DOHH2 (cell line): ENCODE measurements around the gene KCTD17.

Experiments
- H3F3A ChIP-seq: fragments of 200-600 bp; sonication (generic), shearing (Covaris generic); 2 replicates; pipeline ENCODE4 v1.6.0; 2016; ENCODE audit warnings: antibody characterized with exemption, mild to moderate bottlenecking; ENCODE audit not compliant: control insufficient read depth, insufficient read depth
- H3K27ac ChIP-seq: fragments of 200-600 bp; sonication (generic); 2 replicates; pipeline ENCODE4 v1.5.1; 2014; ENCODE audit warnings: low read depth, mild to moderate bottlenecking, low read length, moderate library complexity
- H3K27me3 ChIP-seq: fragments of 200-600 bp; sonication (generic); 2 replicates; pipeline ENCODE4 v1.6.1; 2014; ENCODE audit warnings: mild to moderate bottlenecking, low read length, mixed read lengths; ENCODE audit not compliant: control insufficient read depth
- H3K36me3 ChIP-seq: fragments of 200-600 bp; sonication (generic); 2 replicates; pipeline ENCODE4 v1.6.1; 2014; ENCODE audit warnings: mild to moderate bottlenecking, low read length, moderate library complexity, mixed read lengths; ENCODE audit not compliant: control insufficient read depth
- H3K4me1 ChIP-seq: fragments of 200-600 bp; sonication (generic); 2 replicates; pipeline ENCODE4 v1.6.1; 2014; ENCODE audit warnings: mild to moderate bottlenecking, low read length, mixed read lengths; ENCODE audit not compliant: control insufficient read depth
- H3K4me2 ChIP-seq: fragments of 200-600 bp; sonication (generic); 2 replicates; pipeline ENCODE4 v1.6.0; 2014; ENCODE audit warnings: mild to moderate bottlenecking, low read length, moderate library complexity
- H3K4me3 ChIP-seq: fragments of 200-600 bp; sonication (generic); 2 replicates; pipeline ENCODE4 v1.5.1; 2014; ENCODE audit warnings: mild to moderate bottlenecking, low read length, mixed read lengths
- H3K79me2 ChIP-seq: fragments of 200-600 bp; sonication (generic); 2 replicates; pipeline ENCODE4 v1.6.1; 2014; ENCODE audit warnings: mild to moderate bottlenecking, low read length, mixed read lengths; ENCODE audit not compliant: control insufficient read depth
- H3K9me2 ChIP-seq: fragments of 200-600 bp; sonication (generic); replicated peaks from 2 replicates; pipeline ENCODE4 v1.6.1; 2014; ENCODE audit warnings: mild to moderate bottlenecking, low read length, mixed read lengths; ENCODE audit not compliant: control insufficient read depth
- H3K9me3 ChIP-seq: fragments of 200-600 bp; sonication (generic); 2 replicates; pipeline ENCODE4 v1.6.1; 2014; ENCODE audit warnings: antibody characterized with exemption, low read length, mixed read lengths; ENCODE audit not compliant: control insufficient read depth, insufficient read depth
- H4K20me1 ChIP-seq: fragments of 200-600 bp; sonication (generic); 2 replicates; pipeline ENCODE4 v1.6.0; 2014; ENCODE audit warnings: low read depth, mild to moderate bottlenecking, antibody characterized with exemption, low read length, moderate library complexity; ENCODE audit not compliant: control insufficient read depth, insufficient read depth
- EZH2phosphoT487 ChIP-seq: fragments of 200-600 bp; sonication (generic); IDR thresholded peaks from 2 replicates; pipeline ENCODE4 v1.6.1; 2017; ENCODE audit warnings: borderline replicate concordance, mild to moderate bottlenecking, antibody characterized with exemption, low read length, moderate library complexity, mixed read lengths
- TF ChIP-seq, protein P1 (sequence below): fragments of 200-600 bp; sonication (generic); IDR thresholded peaks from one replicate; pipeline ENCODE4 v1.5.1; 2014; ENCODE audit warnings: antibody characterized with exemption, mild to moderate bottlenecking, low read depth, low read length; ENCODE audit not compliant: poor library complexity, severe bottlenecking

The KCTD17 gene

DNA sequence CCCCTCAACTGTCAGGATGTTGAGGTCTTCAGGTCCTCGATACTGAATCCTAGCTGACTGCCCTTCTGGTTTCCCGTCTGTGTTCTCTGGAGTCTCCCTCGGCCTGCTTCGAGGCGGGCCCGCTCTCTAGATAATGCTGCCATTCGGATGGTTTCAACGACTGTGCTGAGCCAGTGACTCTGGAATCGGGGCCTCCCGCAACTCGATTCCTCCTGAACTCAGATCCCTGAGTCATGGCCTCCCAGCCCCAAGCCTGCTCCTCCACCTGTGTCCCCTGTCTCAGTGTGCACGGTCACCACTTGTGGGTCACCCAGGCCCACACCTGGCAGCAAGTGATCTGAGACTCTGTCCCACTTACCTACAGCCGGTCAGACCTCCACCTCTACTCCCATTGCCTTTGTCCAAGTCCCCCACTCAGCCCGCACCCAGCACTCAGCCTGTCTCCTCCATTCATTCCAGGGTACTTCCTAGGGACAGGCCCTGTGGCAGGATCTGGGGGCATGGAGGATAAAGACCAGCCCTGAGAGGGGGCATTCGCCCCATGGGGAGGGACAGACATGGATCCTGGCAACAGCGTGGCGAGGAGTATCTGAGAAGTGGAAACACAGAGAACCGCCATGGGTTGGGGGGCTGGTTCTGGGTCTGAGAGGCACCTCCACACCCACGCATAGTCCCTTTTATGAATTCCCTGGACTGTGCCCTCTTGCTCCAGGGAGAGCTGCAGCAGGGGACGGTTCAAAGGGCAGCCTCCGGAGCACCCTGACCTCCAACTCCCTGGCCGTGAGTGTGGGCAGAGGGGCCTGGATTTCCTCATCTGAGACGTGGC is 17.7 kb upstream of the KCTD17 start:
- Histone ChIP-seq H3K27ac (no peak overlapping the region), H4K20me1 (no peaks in the 10 kb centered on the region), H3K4me3 (no peak overlapping the region), H3K9me2 (no peaks in the 10 kb centered on the region), H3F3A (no peaks in the 10 kb centered on the region), H3K4me2 (no peak overlapping the region), H3K4me1 (no peaks in the 10 kb centered on the region), H3K27me3 (peaks cover 8% of the 10 kb centered on the region; the same call in 1 of the 2 replicates), H3K9me3 (no peaks in the 10 kb centered on the region), H3K79me2 (no peaks in the 10 kb centered on the region), H3K36me3 (peaks cover 5% of the 10 kb centered on the region; the same call in 1 of the 2 replicates)
- TF ChIP-seq EZH2phosphoT487, result no peak
- TF ChIP-seq, protein P1, sequence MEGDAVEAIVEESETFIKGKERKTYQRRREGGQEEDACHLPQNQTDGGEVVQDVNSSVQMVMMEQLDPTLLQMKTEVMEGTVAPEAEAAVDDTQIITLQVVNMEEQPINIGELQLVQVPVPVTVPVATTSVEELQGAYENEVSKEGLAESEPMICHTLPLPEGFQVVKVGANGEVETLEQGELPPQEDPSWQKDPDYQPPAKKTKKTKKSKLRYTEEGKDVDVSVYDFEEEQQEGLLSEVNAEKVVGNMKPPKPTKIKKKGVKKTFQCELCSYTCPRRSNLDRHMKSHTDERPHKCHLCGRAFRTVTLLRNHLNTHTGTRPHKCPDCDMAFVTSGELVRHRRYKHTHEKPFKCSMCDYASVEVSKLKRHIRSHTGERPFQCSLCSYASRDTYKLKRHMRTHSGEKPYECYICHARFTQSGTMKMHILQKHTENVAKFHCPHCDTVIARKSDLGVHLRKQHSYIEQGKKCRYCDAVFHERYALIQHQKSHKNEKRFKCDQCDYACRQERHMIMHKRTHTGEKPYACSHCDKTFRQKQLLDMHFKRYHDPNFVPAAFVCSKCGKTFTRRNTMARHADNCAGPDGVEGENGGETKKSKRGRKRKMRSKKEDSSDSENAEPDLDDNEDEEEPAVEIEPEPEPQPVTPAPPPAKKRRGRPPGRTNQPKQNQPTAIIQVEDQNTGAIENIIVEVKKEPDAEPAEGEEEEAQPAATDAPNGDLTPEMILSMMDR, result no peak

DNA sequence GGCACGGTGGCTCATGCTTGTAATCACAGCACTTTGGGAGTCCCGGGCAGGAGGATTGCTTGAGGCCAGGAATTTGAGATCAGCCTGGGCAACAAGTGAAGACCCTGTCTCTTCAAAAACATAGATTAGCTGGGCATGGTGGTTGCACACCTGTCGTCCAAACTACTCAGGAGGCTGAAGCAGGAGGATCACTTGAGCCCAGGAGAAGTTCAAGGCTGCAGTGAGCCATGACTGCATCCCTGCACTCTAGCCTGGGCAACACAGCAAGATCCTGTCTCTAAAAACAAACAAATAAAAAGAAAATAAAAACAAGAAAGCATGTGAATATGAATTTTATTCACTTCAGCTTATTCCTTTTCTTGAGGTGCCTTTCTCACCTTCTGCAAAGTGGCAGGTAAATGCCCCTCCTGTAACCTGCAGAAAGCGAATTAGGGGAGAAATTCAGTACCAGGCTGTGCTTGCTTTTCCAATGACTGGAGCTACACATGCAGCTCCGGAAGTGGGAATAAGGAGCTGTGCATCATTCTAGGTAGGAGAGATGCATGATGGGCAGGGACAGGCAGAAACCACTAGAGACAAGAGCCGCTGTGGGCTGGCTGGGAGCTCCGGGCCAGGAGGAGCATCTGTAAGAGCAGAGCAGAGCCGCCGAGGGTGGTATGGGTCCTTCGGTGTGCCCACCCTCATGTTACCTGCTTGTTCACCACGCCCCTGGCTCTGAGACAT is 14.7 kb upstream of the KCTD17 start:
- Histone ChIP-seq H3K4me1 (no peaks in the 10 kb centered on the region), H3K9me3 (no peaks in the 10 kb centered on the region), H3K36me3 (no peaks in the 10 kb centered on the region), H3K4me2 (no peak overlapping the region), H3K79me2 (no peaks in the 10 kb centered on the region), H3K4me3 (no peak overlapping the region), H4K20me1 (no peaks in the 10 kb centered on the region), H3K9me2 (no peaks in the 10 kb centered on the region), H3F3A (no peaks in the 10 kb centered on the region), H3K27me3 (peaks cover 28% of the 10 kb centered on the region), H3K27ac (no peak overlapping the region)
- TF ChIP-seq EZH2phosphoT487, result no peak
- TF ChIP-seq, protein P1, result no peak

- Histone ChIP-seq H3K27me3 (peaks cover 28% of the 10 kb centered on the region), H4K20me1 (no peaks in the 10 kb centered on the region), H3K36me3 (no peaks in the 10 kb centered on the region), H3K9me3 (no peaks in the 10 kb centered on the region), H3K4me3 (no peak overlapping the region), H3F3A (no peaks in the 10 kb centered on the region), H3K79me2 (no peaks in the 10 kb centered on the region), H3K9me2 (no peaks in the 10 kb centered on the region), H3K4me1 (no peaks in the 10 kb centered on the region), H3K4me2 (no peak overlapping the region), H3K27ac (no peak overlapping the region)
- TF ChIP-seq EZH2phosphoT487, result no peak
Observed at GRCh38 chr22:37037669-37038068, 13.9 kb upstream of the KCTD17 start.

DNA sequence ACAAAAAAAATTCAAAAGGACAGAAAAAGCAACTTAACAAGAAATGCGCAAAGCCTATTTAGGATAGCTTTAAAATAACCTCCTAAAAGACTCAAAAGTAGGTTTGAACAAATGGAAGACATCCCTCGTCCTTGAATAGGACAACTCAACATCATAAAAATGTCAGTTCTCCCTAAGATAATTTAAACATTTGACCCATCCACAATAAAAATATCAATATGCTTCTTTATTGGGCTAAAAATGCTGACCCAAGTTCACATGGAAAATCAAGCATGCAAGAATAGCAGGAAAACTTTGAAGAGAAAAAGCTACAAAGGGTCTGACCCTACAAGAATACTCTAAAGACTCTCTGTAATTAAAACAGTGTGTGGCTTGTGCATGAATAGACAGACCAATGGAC is 12.1 kb upstream of the KCTD17 start:
- Histone ChIP-seq H3K9me3 (no peaks in the 10 kb centered on the region), H3F3A (no peaks in the 10 kb centered on the region), H3K9me2 (no peaks in the 10 kb centered on the region), H3K4me2 (no peak overlapping the region), H3K4me1 (peaks cover 3% of the 10 kb centered on the region; the same call in 1 of the 2 replicates), H3K27ac (no peak overlapping the region), H3K27me3 (peaks cover 36% of the 10 kb centered on the region), H3K36me3 (no peaks in the 10 kb centered on the region), H4K20me1 (no peaks in the 10 kb centered on the region), H3K79me2 (no peaks in the 10 kb centered on the region), H3K4me3 (no peak overlapping the region)
- no peak for TF ChIP-seq EZH2phosphoT487
- TF ChIP-seq, protein P1, result no peak
